Caco-2 (cell line): Measurements from ENCODE around the gene GATA3. TPM values are rescaled to one million over a fixed set of nuclear protein-coding genes. Genes with fewer than 3 reads are reported as not detected.

Source experiments
- BruUV-seq: library from RNA; stranded (reverse); fragments of 400-500 nt; replicated peaks from 2 replicates; lab custom pipeline; 2021; lab: Mats Ljungman, UMichigan
- CTCF ChIA-PET: fragments of 300-600 bp; sonication (Branson Sonifier 250); formaldehyde crosslinking; loops from one replicate; lab custom pipeline; 2022; ENCODE audit warnings: antibody characterized with exemption; lab: Charles Lee
- POLR2A ChIA-PET: fragments of 300-600 bp; sonication (Branson Sonifier 250); formaldehyde crosslinking; loops from one replicate; lab custom pipeline; 2022; ENCODE audit warnings: antibody characterized with exemption; lab: Charles Lee
- DNase-seq, 2 experiments: peaks; one replicate each; pipeline versions ENCODE4 v3.0.0 to v3.0.0-alpha.2; 2020 to 2022
- H3K27me3 ChIP-seq: replicated peaks from 2 replicates; pipeline ENCODE4 v1.6.0; 2011; ENCODE audit warnings: low read length; ENCODE audit not compliant: control insufficient read depth, insufficient read depth
- H3K36me3 ChIP-seq: 2 replicates; pipeline ENCODE4 v1.5.1; 2011; ENCODE audit warnings: low read length; ENCODE audit not compliant: control insufficient read depth, insufficient read depth
- H3K4me1 ChIP-seq: fragments of 250-450 bp; sonication (Bioruptor Pico); 2 replicates; pipeline ENCODE4 v1.5.1; 2020; ENCODE audit warnings: mild to moderate bottlenecking
- H3K4me3 ChIP-seq: 2 replicates; pipeline ENCODE4 v1.5.1; 2011; ENCODE audit warnings: low read depth, mild to moderate bottlenecking, control low read depth, low read length
- H3K9me3 ChIP-seq: fragments of 250-450 bp; sonication (Bioruptor Pico); 2 replicates; pipeline ENCODE4 v1.5.1; 2020; ENCODE audit warnings: mild to moderate bottlenecking, moderate library complexity
- H3K27ac Mint-ChIP-seq: one replicate; pipeline ENCODE4 v1.8.0; 2022; ENCODE audit warnings: mixed read lengths; ENCODE audit not compliant: unreplicated experiment
- H3K27me3 Mint-ChIP-seq: one replicate; pipeline ENCODE4 v1.8.0; 2022; ENCODE audit warnings: mixed read lengths; ENCODE audit not compliant: insufficient read depth, unreplicated experiment
- H3K36me3 Mint-ChIP-seq: one replicate; pipeline ENCODE4 v1.8.0; 2022; ENCODE audit warnings: mild to moderate bottlenecking, mixed read lengths; ENCODE audit not compliant: insufficient read depth, unreplicated experiment
- H3K4me1 Mint-ChIP-seq: one replicate; pipeline ENCODE4 v1.8.0; 2022; ENCODE audit warnings: low read depth, mixed read lengths; ENCODE audit not compliant: unreplicated experiment
- H3K4me3 Mint-ChIP-seq: one replicate; pipeline ENCODE4 v1.8.0; 2022; ENCODE audit warnings: mild to moderate bottlenecking, moderate library complexity, mixed read lengths; ENCODE audit not compliant: unreplicated experiment
- H3K9me3 Mint-ChIP-seq: one replicate; pipeline ENCODE4 v1.8.0; 2022; ENCODE audit warnings: mixed read lengths; ENCODE audit not compliant: unreplicated experiment
- CTCF ChIP-seq, 2 experiments: fragments of 200-600 bp in 1 of 2; IDR thresholded peaks; 1 replicate in 1 of 2; 2 replicates in 1 of 2; pipeline versions ENCODE4 v1.5.1 to v1.8.0; 2011 to 2022; ENCODE audit warnings: antibody characterized with exemption in 1 of 2, control low read depth in 1 of 2, inconsistent platforms in 1 of 2, low read depth in 1 of 2, low read length in 1 of 2, mild to moderate bottlenecking in 1 of 2, moderate library complexity in 1 of 2; ENCODE audit not compliant: insufficient read depth in 1 of 2, severe bottlenecking in 1 of 2, unreplicated experiment in 1 of 2
- intact Hi-C: fragments of 100-400 bp; cut with micrococcal nuclease; formaldehyde crosslinking; loops from one replicate; pipeline ENCODE4 v1.10.0; 2022; ENCODE audit not compliant: unreplicated experiment
- total RNA-seq: library from RNA; stranded (reverse); gene quantifications from 2 replicates; pipeline ENCODE4 v1.2.3, GENCODE V29; 2022

The GATA3 gene
- total RNA-seq, 1 experiment from 2014 or later: 27.7 TPM

DNA sequence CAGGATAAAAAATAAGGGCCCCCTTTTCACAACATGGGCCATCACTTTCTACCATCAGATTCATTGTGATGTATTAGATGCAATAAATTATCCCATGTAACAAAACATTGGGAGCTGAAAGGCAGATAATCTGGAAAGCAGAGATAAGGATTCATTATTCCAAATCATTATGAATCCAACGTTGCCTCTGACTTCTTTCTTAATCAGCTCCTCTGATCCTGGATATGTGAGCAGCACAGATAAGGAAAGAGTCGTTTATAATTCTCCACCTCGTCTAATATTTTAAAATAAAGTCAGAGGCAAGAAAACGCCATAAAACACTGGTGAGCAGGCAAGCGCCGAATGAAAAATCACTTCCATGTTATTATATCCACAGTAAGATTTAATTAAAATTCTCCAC is 13.8 kb upstream of the GATA3 start:
- no peak overlapping the region for H3K27ac Mint-ChIP-seq
- H3K36me3 Mint-ChIP-seq: no peaks in the 10 kb centered on the region
- H3K9me3 ChIP-seq: no peaks in the 10 kb centered on the region; the same call in 1 of the 2 replicates
- no peaks in the 10 kb centered on the region for H3K27me3 ChIP-seq
- no peak for TF ChIP-seq CTCF (IDR thresholded peaks at IDR 0.05; ENCODE audit: insufficient read depth in 1 of 2, low read depth in 1 of 2, low read length in 1 of 2, severe bottlenecking in 1 of 2, unreplicated experiment in 1 of 2)
- H3K4me3 ChIP-seq: no peak overlapping the region
- intact Hi-C loops: no loop called here
- H3K4me3 Mint-ChIP-seq: no peak overlapping the region
- CTCF ChIA-PET: no interaction called here
- H3K27me3 Mint-ChIP-seq: no peaks in the 10 kb centered on the region
- no TSS peak for BruUV-seq
- H3K4me1 ChIP-seq: peaks cover 29% of the 10 kb centered on the region
- no peak for DNase-seq
- H3K4me1 Mint-ChIP-seq: peaks cover 24% of the 10 kb centered on the region
- no peaks in the 10 kb centered on the region for H3K9me3 Mint-ChIP-seq
- H3K36me3 ChIP-seq: no peaks in the 10 kb centered on the region
- POLR2A ChIA-PET: interaction anchor here (0.6 kb wide), 1 partner anchor 223 kb away, joined by 6 read pairs; the partner anchor contains the start of gene TAF3

DNA sequence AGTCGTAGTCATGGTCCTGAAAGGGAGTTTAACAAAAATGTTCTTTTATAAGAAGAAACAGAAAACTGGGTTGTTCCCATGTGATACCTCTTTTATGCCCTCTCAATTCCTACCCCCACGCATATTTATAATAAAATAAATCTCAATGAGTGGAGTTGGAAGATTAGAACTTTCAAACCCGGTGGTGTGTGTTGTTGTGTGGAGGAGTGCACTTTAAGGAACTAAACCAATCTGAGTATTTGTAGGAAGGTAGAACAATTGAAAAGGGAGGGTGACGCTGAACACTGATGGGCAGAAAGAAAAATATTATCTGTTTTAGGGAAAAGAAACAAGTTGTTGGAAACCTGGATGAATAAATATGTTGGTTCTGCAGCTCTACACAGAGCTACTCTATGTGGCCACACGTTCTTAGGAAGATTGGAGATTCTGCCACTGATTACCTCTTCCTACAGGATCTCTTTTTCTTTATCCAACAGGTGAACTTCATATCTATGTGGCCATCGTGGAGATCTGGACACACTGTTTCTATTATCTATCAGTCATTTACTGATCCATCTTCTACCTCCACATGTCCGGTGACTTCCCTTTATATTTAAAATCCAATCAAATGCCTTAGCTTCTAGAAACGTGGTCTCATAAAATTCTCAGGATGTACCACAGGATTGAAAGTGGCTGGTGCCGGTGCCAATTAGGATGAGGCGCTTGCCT is 13.1 kb upstream of the GATA3 start:
- H3K4me1 Mint-ChIP-seq: peaks cover 29% of the 10 kb centered on the region
- no peaks in the 10 kb centered on the region for H3K36me3 ChIP-seq
- no TSS peak for BruUV-seq
- no peak overlapping the region for H3K4me3 Mint-ChIP-seq
- CTCF ChIA-PET: no interaction called here
- H3K9me3 ChIP-seq: no peaks in the 10 kb centered on the region
- no peak overlapping the region for H3K27ac Mint-ChIP-seq
- H3K27me3 ChIP-seq: no peaks in the 10 kb centered on the region
- no peaks in the 10 kb centered on the region for H3K36me3 Mint-ChIP-seq
- H3K9me3 Mint-ChIP-seq: no peaks in the 10 kb centered on the region
- POLR2A ChIA-PET: no interaction called here
- no peaks in the 10 kb centered on the region for H3K27me3 Mint-ChIP-seq
- no peak for TF ChIP-seq CTCF (IDR thresholded peaks at IDR 0.05; ENCODE audit: insufficient read depth in 1 of 2, low read depth in 1 of 2, low read length in 1 of 2, severe bottlenecking in 1 of 2, unreplicated experiment in 1 of 2)
- H3K4me1 ChIP-seq: peaks cover 36% of the 10 kb centered on the region
- intact Hi-C loops: no loop called here
- no peak overlapping the region for H3K4me3 ChIP-seq
- DNase-seq: no peak

- Mint-ChIP-seq H3K36me3 (no peaks in the 10 kb centered on the region), H3K27me3 (no peaks in the 10 kb centered on the region), H3K27ac (no peak overlapping the region), H3K4me1 (peaks cover 34% of the 10 kb centered on the region), H3K9me3 (no peaks in the 10 kb centered on the region), H3K4me3 (no peak overlapping the region)
- no peak for DNase-seq
- intact Hi-C loops: no loop called here
- H3K9me3 ChIP-seq: no peaks in the 10 kb centered on the region
- BruUV-seq: no TSS peak
- TF ChIP-seq CTCF (IDR thresholded peaks at IDR 0.05; ENCODE audit: insufficient read depth in 1 of 2, low read depth in 1 of 2, low read length in 1 of 2, severe bottlenecking in 1 of 2, unreplicated experiment in 1 of 2): no peak
- peaks cover 29% of the 10 kb centered on the region for H3K4me1 ChIP-seq
- ChIA-PET POLR2A (no interaction called here), CTCF (no interaction called here)
- H3K36me3 ChIP-seq: no peaks in the 10 kb centered on the region
- H3K4me3 ChIP-seq: no peak overlapping the region
- no peaks in the 10 kb centered on the region for H3K27me3 ChIP-seq
Measured at GRCh38 chr10:8041992-8042720, 12.3 kb upstream of the GATA3 start.
